ENCODE results near the gene C1orf232.

C1orf232 gene

DNA sequence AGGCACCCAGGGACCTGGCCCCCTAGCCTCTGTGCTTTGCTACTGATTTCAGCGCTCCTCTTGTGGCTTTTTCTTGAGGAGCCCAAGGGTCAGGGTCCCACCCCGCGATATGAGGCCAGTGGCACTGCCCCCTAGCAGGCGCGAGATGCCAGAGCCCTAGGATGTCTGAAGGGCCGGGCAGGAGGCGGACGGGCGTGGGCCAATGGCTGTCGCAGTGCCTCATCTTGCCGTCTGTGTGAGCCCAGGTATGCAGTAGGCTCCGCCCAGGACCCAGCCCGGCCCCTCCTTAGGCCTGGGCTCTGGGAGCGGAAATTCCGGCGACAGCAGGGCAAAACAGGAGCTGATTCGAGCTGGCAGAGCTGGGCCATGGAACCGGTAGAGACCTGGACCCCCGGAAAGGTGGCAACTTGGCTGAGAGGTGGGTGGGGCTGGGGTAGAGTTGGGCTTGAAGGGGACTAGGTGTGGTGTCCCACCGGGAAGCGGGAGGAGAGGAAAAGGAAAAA, 8.5 kb upstream of the C1orf232 start, which contains the start of gene CNKSR1:
Gene CNKSR1, plus strand, starts transcription at position 310 of the 503 bp plus-strand sequence. Its CDS starts 57 bp downstream, at position 367.
- DNase-seq, result peak in 1 of 5 experiments; percentile 24

DNA sequence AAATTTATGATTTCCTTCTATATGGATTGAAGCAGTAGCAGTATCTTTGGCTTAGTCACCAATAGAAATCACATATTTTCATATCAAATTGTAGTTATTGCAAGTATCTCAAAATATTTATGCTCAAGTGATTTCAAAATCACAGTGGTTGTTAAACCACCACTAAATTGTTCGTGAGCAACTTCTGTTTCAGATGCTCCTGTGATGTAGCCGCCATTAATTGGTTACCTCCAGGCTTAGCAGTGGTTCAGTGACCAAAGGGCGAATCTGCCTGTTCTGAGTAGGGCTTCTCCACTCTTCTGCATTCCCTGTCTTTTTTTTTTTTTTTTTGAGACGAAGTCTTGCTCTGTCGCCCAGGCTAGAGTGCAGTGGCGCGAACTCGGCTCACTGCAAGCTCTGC, 6.6 kb upstream of the C1orf232 start:
- DNase-seq, result no peak

GRCh38 chr1:26171084-26172072, 2.6 kb upstream of the C1orf232 start, which contains the start of gene ZNF593OS:
ZNF593OS (minus strand) TSS chr1:26171832; CDS start chr1:26171661, 171 bp downstream.
- DNase-seq, result no peak

DNA sequence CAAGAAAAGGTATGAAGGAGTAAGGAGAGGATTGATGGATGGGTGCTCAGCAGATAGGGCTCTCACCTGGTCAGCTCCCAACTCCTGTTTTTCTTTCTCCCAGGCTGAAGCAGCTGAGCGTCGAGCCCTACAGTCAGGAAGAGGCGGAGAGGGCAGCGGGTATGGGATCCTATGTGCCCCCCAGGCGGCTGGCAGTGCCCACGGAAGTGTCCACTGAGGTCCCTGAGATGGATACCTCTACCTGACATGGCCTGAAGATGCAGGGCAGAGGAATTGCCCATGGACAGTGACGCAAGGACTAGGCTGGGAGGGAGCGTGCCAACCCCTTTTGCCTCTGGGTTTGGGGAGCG, 1.7 kb upstream of the C1orf232 start:
- no peak for DNase-seq

DNA sequence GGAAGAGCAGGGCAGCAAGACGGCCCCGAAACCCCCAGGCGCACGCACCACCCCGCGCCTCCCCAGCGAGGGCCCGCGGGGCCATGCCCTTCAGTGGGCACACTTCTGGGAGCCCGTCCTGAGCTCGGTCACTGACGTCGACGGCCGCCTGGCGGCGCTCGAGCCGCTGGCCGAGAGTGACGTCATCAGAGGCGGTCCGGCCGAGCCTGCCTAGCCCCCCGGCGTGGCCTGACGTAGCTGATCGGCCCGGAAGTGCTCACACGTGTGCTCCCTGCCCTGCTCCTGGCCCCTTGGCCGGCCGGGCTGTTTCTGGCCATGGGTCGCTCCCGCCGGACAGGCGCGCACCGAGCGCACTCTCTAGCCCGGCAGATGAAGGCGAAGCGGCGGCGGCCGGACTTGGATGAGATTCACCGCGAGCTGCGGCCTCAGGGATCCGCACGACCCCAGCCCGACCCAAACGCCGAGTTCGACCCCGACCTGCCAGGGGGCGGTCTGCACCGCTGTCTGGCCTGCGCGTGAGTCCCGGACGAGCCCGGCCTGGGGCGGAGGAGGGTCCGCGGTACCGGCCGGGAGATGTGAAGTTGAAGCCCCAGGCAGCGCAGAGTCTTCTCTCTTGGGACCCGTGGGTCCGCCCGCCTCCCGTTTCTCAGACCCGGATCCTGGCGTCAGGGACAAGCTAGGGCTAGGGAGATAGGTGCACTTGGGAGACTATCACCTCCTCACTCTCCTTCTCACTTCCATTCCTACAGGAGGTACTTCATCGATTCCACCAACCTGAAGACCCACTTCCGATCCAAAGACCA, 1.1 kb upstream of the C1orf232 start, which contains the start of gene ZNF593:
Gene ZNF593, plus strand, starts transcription at position 240 of the 803 bp plus-strand sequence. Its CDS starts 76 bp downstream, at position 316.
- DNase-seq, result peak; percentile 67 to 89 (median 76)

DNA sequence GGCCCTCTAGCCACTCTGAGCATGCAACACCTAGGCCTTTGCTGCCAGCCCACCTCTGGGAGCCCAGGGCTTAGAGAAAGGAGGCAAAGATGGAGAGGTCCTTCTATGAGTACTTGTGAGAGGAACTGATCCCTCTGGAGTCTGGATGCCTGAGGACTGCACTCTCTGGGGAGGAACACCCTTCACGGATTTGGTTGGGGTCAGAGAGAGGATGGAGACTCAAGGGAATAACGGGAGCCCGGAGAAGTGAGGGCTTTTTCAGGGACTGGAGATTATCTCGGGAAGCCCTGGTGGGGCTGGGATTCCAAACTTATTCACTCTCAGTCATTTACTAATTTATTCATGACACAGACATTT, 413 bp upstream of the C1orf232 start:
- DNase-seq, result no peak

DNA sequence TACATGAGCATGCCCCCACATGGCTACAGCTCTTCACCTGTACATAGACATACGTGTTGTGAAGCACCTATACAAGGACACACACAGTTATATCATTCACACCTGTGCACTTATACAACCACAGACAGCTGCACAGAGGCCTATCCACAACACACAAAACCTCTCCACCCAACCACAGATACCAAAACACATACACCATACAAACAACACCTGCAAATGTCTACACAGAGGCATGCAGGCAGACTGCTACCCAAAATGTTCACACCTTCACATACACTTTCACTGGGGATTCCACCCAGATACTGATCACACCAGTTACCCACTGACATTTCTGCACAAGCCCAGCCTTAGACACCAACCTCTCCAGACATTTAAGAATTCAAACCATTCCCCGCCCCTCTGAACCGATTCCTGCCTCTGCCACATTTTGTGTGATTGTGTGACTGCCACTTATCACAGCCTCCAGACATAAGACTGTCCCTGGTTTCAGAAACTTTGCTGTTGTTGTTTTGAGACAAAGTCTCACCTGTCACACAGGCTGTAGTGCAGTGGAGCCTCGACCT, 2.0 kb downstream of the C1orf232 start:
- DNase-seq, result peak in 2 of 5 experiments; percentile 17 to 58

DNA sequence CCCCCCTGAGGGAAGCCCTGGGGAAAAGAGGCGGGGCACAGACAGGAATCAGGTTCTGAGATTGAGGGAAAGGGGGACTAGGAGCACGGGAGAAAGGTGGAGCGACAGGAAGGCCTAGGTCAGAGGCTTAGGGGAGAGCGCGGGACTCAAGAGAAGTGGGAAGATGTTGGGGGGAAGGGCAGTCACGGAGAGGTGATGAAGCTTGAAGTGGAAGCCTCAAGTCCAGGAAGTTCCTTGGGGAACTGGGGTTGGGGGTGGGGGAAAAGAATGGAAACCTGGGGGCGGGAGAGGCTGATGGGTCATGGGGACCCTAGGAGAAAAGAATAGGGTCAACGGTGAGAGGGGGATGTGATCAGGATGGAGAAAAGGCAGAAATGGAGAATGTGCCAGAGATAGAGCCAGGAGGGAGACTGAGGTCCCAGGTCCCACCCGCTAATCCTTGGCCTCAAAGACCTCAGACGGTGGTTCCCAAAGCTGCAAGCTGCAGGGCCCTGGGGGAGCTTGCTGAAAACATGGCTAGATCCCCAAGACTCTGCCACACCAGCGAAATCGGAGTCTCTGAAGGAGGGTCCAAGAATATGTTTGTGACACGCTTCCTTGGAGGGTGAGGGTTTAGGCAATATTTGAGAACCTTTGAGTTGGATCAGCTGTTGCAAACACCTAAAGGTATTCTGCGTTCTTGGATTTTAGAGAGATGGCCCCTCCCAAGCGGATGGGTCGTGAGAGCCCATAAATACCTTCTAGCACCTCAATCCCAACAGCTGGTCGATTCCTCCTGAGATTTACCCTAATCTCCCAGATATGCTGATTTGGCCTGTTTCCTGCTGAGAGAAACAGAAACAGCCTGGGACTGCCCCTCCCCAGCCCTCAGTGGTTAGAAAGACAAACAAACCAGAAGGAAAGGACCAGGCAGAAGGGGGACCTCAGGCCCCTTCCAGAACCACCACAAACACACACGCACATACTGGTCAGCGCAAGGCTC, 3.6 kb downstream of the C1orf232 start:
- no peak for DNase-seq

GRCh38 chr1:26164036-26164860, 4.5 kb downstream of the C1orf232 start:
- peak; percentile 17 to 48 (median 40) for DNase-seq

- DNase-seq, result no peak
These were observed 5.1 kb downstream of the C1orf232 start for GRCh38 chr1:26163684-26164035.

- no peak for DNase-seq
These were observed 6.5 kb downstream of the C1orf232 start for GRCh38 chr1:26162220-26162709.

- DNase-seq, result peak in 3 of 5 experiments; percentile 14 to 58 (median 35)
These were observed 7.1 kb downstream of the C1orf232 start for GRCh38 chr1:26161415-26162219.

GRCh38 chr1:26160527-26161414, 8.0 kb downstream of the C1orf232 start:
- DNase-seq, result no peak

DNA sequence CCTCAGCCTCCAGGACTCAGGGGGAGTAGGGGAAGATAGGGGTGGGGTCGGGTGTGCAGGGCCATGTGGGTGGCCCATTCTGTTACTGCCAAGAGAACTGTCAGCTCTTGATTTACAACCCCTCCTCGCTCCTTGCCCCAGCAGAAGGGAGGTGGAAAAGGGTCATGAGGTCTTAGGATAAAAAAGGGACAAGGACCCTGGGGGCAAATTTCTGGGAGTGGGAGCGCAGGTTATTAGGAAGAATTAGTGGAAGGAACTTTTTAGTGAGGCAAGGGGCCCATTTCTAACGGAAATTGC, 9.1 kb downstream of the C1orf232 start:
- DNase-seq, result no peak

DNA sequence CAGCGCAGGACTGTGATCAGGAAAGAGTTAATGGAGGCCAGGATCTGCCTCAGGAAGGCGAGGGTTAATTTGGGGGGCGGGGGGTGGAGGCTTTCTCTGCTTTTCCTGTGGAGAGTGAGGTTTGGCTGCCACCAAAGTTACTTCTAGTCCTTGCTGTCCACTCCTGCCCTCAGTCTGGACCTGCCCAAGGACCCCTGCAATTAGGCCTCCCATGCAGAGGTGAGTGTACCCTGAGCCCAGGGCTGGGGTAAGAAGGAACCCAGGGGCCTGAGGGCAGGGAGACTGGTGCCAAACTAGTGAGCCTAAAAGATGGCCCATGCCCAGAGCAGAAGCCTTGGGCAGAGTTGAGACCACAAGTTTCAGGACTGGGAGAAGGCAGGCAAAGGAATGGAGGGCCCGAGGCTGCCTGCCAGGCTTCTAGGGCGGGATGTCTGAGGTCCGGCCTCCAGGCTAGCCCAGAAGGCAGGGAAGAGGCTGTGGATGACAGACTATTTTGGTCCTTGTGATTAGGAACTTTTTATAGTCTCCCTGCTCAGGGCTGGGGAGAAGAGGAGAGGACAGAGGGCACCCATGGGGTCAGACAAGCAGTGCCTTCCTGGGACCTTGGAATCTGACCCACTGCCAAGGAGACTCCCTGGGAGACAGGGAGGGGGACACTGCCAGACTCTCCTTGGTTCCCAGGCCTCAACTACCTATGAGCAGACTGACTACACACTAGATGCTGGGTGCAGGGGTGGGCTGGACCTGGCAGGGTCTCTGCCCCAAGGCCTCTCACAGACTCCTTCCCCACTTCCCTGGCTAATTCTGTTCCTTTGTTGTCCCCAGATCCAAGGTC, 9.6 kb downstream of the C1orf232 start, which contains the start of gene FAM110D:
Gene FAM110D, plus strand, starts transcription at position 172 of the 835 bp plus-strand sequence. CDS start 2,213 bp downstream, outside the sequence.
- no peak for DNase-seq

DNA sequence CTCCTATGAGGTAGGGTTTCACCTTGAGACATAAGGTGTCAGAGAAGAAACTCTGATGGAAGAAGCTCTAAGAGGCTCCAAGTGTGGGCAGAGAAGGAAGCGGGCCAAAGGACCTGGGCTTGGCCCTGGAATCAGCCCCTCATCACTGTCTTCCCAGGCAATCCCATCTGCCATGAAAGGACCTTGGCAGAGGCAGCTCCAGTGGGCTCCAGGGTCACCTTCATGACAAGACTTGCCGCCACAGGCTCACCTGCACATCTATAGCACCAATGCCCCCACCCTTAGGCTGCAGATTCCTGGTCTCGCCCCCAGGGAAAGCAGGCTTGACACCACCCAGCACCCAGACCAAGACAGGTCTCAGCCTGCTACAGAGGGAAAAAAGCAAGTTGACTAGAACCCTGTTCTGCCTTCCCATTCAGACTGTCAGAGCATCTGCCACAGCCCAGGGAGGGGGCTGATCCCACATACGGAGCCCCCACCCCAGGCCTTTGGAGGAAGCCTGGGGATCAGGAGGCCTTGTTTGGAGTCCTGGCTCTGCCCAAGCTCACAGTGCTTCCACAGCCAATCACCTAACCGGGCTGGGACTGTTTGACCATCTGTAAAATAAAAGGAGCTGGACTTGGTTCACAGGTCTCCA, 10.4 kb downstream of the C1orf232 start:
- no peak for DNase-seq
